Uterus (tissue), 4 donors: Measurements from ENCODE around the gene TMED10. TPM values are rescaled to one million over a fixed set of nuclear protein-coding genes. Genes with fewer than 3 reads are reported as not detected.

Experiments
- DNase-seq, 2 donors: peaks; one replicate each; pipeline ENCODE4 v3.0.0-alpha.2; 2019 to 2020
- H3K27ac ChIP-seq, 2 donors: fragments of 200-600 bp; sonication (generic); 1 replicate in 1 of 2; 2 replicates in 1 of 2; pipeline ENCODE4 v1.5.1; 2016 to 2018
- H3K27me3 ChIP-seq, 2 donors: fragments of 200-600 bp; sonication (generic); one replicate each; pipeline ENCODE4 v1.5.1; 2018 to 2019; ENCODE audit warnings: control low read depth in 1 of 2
- H3K36me3 ChIP-seq, 2 donors: fragments of 200-600 bp; sonication (generic); one replicate each; pipeline ENCODE4 v1.5.1; 2019; ENCODE audit warnings: control low read depth in 1 of 2
- H3K4me1 ChIP-seq, 2 donors: fragments of 200-600 bp; sonication (generic); one replicate each; pipeline ENCODE4 v1.5.1; 2018 to 2019; ENCODE audit warnings: control low read depth in 1 of 2
- H3K4me3 ChIP-seq, 2 donors: fragments of 200-600 bp; sonication (generic); 1 replicate in 1 of 2; 2 replicates in 1 of 2; pipeline ENCODE4 v1.5.1; 2018 to 2019; ENCODE audit warnings: mild to moderate bottlenecking in 1 of 2
- H3K9me3 ChIP-seq, 2 donors: fragments of 200-600 bp; sonication (generic); one replicate each; pipeline ENCODE4 v1.5.1; 2019; ENCODE audit warnings: control low read depth in 1 of 2
- CTCF ChIP-seq, 4 experiments: fragments of 200-600 bp in 2 of 4; fragments of 450-650 bp in 2 of 4; sonication (generic) in 2 of 4; IDR thresholded peaks; one replicate each; pipeline ENCODE4 v1.5.1; 2016 to 2019; ENCODE audit warnings: antibody characterized with exemption in 4 of 4, mild to moderate bottlenecking in 2 of 4, moderate library complexity in 1 of 4
- POLR2A ChIP-seq, 2 donors: fragments of 450-650 bp; IDR thresholded peaks; one replicate each; pipeline ENCODE4 v1.6.1; 2016; ENCODE audit warnings: antibody characterized with exemption in 2 of 2, mild to moderate bottlenecking in 1 of 2, moderate library complexity in 1 of 2
- intact Hi-C: fragments of 100-400 bp; cut with DNase I; formaldehyde crosslinking; loops from one replicate; pipeline ENCODE4 v1.15.1; 2023; ENCODE audit warnings: low total_unique reads
- total RNA-seq, 4 donors: library from RNA; depleted of rRNA in 3 of 4; stranded (reverse); fragments of >200 nt in 3 of 4; gene quantifications; one replicate each; pipeline versions ENCODE4 v1.1.0 to v1.2.4, GENCODE V29; 2014 to 2023
- donor health status: DM: yes; HTN: yes; CAD: no.

Gene TMED10
- total RNA-seq, 4 donors from 2014 or later, result 206 to 389 (median 287) TPM

GRCh38 chr14:75168586-75169335 is 7.7 kb downstream of the TMED10 start:
- intact Hi-C loops, result no loop called here
- no peak overlapping the region for H3K27ac ChIP-seq

GRCh38 chr14:75167325-75167724 is 9.1 kb downstream of the TMED10 start:
- no peak overlapping the region for H3K27ac ChIP-seq
- H3K27me3 ChIP-seq, result no peaks in the 10 kb centered on the region
- intact Hi-C loops, result no loop called here
- H3K36me3 ChIP-seq, result no peaks in the 10 kb centered on the region
- no peak overlapping the region for H3K4me3 ChIP-seq
- H3K9me3 ChIP-seq, result no peaks in the 10 kb centered on the region
- TF ChIP-seq CTCF (IDR thresholded peaks at IDR 0.05) (no peak), POLR2A (IDR thresholded peaks at IDR 0.05) (no peak)
- DNase-seq, result no peak
- H3K4me1 ChIP-seq, result peaks cover 0 to 3% of the 10 kb centered on the region in 2 donors

More at GRCh38 chr14:75168586-75169335, 7.7 kb downstream of the TMED10 start:
- DNase-seq, result no peak
- Histone ChIP-seq H3K27me3 (no peaks in the 10 kb centered on the region), H3K36me3 (no peaks in the 10 kb centered on the region), H3K4me1 (peaks cover 0 to 3% of the 10 kb centered on the region in 2 donors), H3K9me3 (no peaks in the 10 kb centered on the region), H3K4me3 (no peak overlapping the region)
- no peak for TF ChIP-seq CTCF (IDR thresholded peaks at IDR 0.05)
- no peak for TF ChIP-seq POLR2A (IDR thresholded peaks at IDR 0.05)

- Histone ChIP-seq H3K36me3 (no peaks in the 10 kb centered on the region), H3K27ac (peak overlapping the region; percentile 1 to 24), H3K27me3 (no peaks in the 10 kb centered on the region), H3K4me1 (peaks cover 0 to 3% of the 10 kb centered on the region in 2 donors), H3K9me3 (no peaks in the 10 kb centered on the region), H3K4me3 (no peak overlapping the region)
- TF ChIP-seq POLR2A (IDR thresholded peaks at IDR 0.05) (no peak), CTCF (IDR thresholded peaks at IDR 0.05) (no peak)
- no peak for DNase-seq
- intact Hi-C loops, result no loop called here
Observed at GRCh38 chr14:75165586-75166391, 10.6 kb downstream of the TMED10 start.

GRCh38 chr14:75164809-75165208 is 11.6 kb downstream of the TMED10 start:
- Histone ChIP-seq H3K27ac (no peak overlapping the region), H3K9me3 (no peaks in the 10 kb centered on the region), H3K36me3 (no peaks in the 10 kb centered on the region), H3K27me3 (no peaks in the 10 kb centered on the region), H3K4me1 (peaks cover 0 to 3% of the 10 kb centered on the region in 2 donors), H3K4me3 (no peak overlapping the region)
- intact Hi-C loops, result no loop called here
- TF ChIP-seq CTCF (IDR thresholded peaks at IDR 0.05) (no peak), POLR2A (IDR thresholded peaks at IDR 0.05) (no peak)
- no peak for DNase-seq

- Histone ChIP-seq H3K27me3 (no peaks in the 10 kb centered on the region), H3K4me3 (no peak overlapping the region), H3K9me3 (no peaks in the 10 kb centered on the region), H3K36me3 (no peaks in the 10 kb centered on the region), H3K4me1 (peaks cover 0 to 3% of the 10 kb centered on the region in 2 donors), H3K27ac (no peak overlapping the region)
- intact Hi-C loops, result no loop called here
- TF ChIP-seq CTCF (IDR thresholded peaks at IDR 0.05) (no peak), POLR2A (IDR thresholded peaks at IDR 0.05) (no peak)
- DNase-seq, result no peak
Observed at GRCh38 chr14:75163677-75164076, 12.7 kb downstream of the TMED10 start.
